Endothelial cell of umbilical vein (primary cell): Measurements from ENCODE around the gene PPP6R1. TPM values are rescaled to one million over a fixed set of nuclear protein-coding genes. Genes with fewer than 3 reads are reported as not detected.

Source experiments
- BruUV-seq: library from RNA; stranded (reverse); fragments of 400-500 nt; replicated peaks from 2 replicates; lab custom pipeline; 2021; lab: Mats Ljungman, UMichigan
- CTCF ChIA-PET: fragments of 300-600, 350-600 bp; sonication (Branson Sonifier 250); formaldehyde crosslinking; loops from one replicate; lab custom pipeline; 2021; ENCODE audit warnings: antibody characterized with exemption, inconsistent platforms; lab: Charles Lee
- POLR2A ChIA-PET: fragments of 300-600, 350-600 bp; sonication (Branson Sonifier 250); formaldehyde crosslinking; loops from one replicate; lab custom pipeline; 2021; ENCODE audit warnings: antibody characterized with exemption, inconsistent platforms; lab: Charles Lee
- DNase-seq: peaks from one replicate; pipeline ENCODE4 v3.0.0-alpha.2; 2011; ENCODE audit warnings: low read depth, low spot score
- FAIRE-seq: peaks from 2 replicates; lab custom pipeline; 2011; peaks lifted over from hg19 to GRCh38; lab: Jason Lieb, UNC
- H2AFZ ChIP-seq: 2 replicates; pipeline ENCODE4 v1.6.0; 2012; ENCODE audit warnings: low read depth, low read length, control low read depth, inconsistent platforms
- H3K27ac ChIP-seq: 2 replicates; pipeline ENCODE4 v1.5.1; 2011; ENCODE audit warnings: low read depth, mild to moderate bottlenecking, control low read depth, low read length, moderate library complexity; ENCODE audit not compliant: insufficient read depth
- H3K27me3 ChIP-seq, 2 experiments: 2 replicates each; pipeline versions ENCODE4 v1.6.0 to v1.6.1; 2011; ENCODE audit warnings: low read length in 2 of 2, mixed read lengths in 1 of 2; ENCODE audit not compliant: control insufficient read depth in 2 of 2, insufficient read depth in 2 of 2
- H3K36me3 ChIP-seq, 2 experiments: 2 replicates in 1 of 2; 3 replicates in 1 of 2; pipeline ENCODE4 v1.5.1; 2011; ENCODE audit warnings: low read length in 2 of 2, mild to moderate bottlenecking in 1 of 2, moderate library complexity in 1 of 2; ENCODE audit not compliant: control insufficient read depth in 2 of 2, insufficient read depth in 2 of 2; ENCODE audit errors: extremely low read depth in 1 of 2
- H3K4me1 ChIP-seq: 3 replicates; pipeline ENCODE4 v1.5.1; 2011; ENCODE audit warnings: mild to moderate bottlenecking, low read length; ENCODE audit not compliant: control insufficient read depth, insufficient read depth; ENCODE audit errors: extremely low read depth
- H3K4me2 ChIP-seq: 2 replicates; pipeline ENCODE4 v1.6.1; 2011; ENCODE audit warnings: low read length, control low read depth, mixed read lengths; ENCODE audit not compliant: insufficient read depth
- H3K4me3 ChIP-seq, 3 experiments: fragments of 200-600 bp in 1 of 3; sonication (generic), shearing (Covaris generic) in 1 of 3; replicated peaks in 1 of 3; 2 replicates each; pipeline ENCODE4 v1.5.1; 2011 to 2016; ENCODE audit warnings: control low read depth in 3 of 3, low read length in 3 of 3, mild to moderate bottlenecking in 2 of 3, inconsistent platforms in 1 of 3, low read depth in 1 of 3, moderate library complexity in 1 of 3; ENCODE audit not compliant: insufficient read depth in 1 of 3
- H3K79me2 ChIP-seq: 2 replicates; pipeline ENCODE4 v1.6.0; 2012; ENCODE audit warnings: low read length, inconsistent platforms; ENCODE audit not compliant: control insufficient read depth, insufficient read depth
- H3K9ac ChIP-seq: replicated peaks from 2 replicates; pipeline ENCODE3; 2011; ENCODE audit warnings: low read length, control low read depth; ENCODE audit not compliant: insufficient read depth; ENCODE audit errors: extremely low read depth
- H3K9me1 ChIP-seq: replicated peaks from 3 replicates; pipeline ENCODE4 v1.6.0; 2011; ENCODE audit warnings: mild to moderate bottlenecking, low read length; ENCODE audit not compliant: control insufficient read depth, insufficient read depth; ENCODE audit errors: extremely low read depth
- H3K9me3 ChIP-seq: replicated peaks from 2 replicates; pipeline ENCODE4 v1.5.1; 2012; ENCODE audit warnings: low read length, inconsistent platforms; ENCODE audit not compliant: control insufficient read depth, insufficient read depth
- H4K20me1 ChIP-seq: replicated peaks from 2 replicates; pipeline ENCODE3; 2011; ENCODE audit warnings: mild to moderate bottlenecking, low read length; ENCODE audit not compliant: control insufficient read depth, insufficient read depth; ENCODE audit errors: extremely low read depth
- CTCF ChIP-seq, 2 donors: IDR thresholded peaks; 1 replicate in 1 of 2; 2 replicates in 1 of 2; pipeline ENCODE4 v1.5.1; 2011; ENCODE audit warnings: low read length in 2 of 2, mild to moderate bottlenecking in 2 of 2, moderate library complexity in 2 of 2, control low read depth in 1 of 2, inconsistent platforms in 1 of 2, low read depth in 1 of 2; ENCODE audit not compliant: insufficient read depth in 1 of 2; ENCODE audit errors: extremely low read depth in 1 of 2
- EZH2 ChIP-seq: IDR thresholded peaks from 2 replicates; pipeline ENCODE4 v1.6.1; 2012; ENCODE audit warnings: borderline replicate concordance, low read depth, mild to moderate bottlenecking, moderate library complexity, low read length, inconsistent platforms; ENCODE audit not compliant: severe bottlenecking
- FOS ChIP-seq: IDR thresholded peaks from 2 replicates; pipeline ENCODE4 v1.6.1; 2011; ENCODE audit warnings: mild to moderate bottlenecking, low read length, moderate library complexity, borderline replicate concordance; ENCODE audit not compliant: insufficient read depth
- GATA2 ChIP-seq: IDR thresholded peaks from 2 replicates; pipeline ENCODE4 v1.7.0; 2011; ENCODE audit warnings: low read depth, mild to moderate bottlenecking, moderate library complexity, mixed read lengths, low read length; ENCODE audit not compliant: insufficient read length, insufficient read depth
- JUN ChIP-seq: IDR thresholded peaks from 2 replicates; pipeline ENCODE4 v1.6.1; 2011; ENCODE audit warnings: borderline replicate concordance, low read depth; ENCODE audit not compliant: insufficient read length, insufficient read depth
- MAX ChIP-seq: IDR thresholded peaks from 2 replicates; pipeline ENCODE4 v1.6.1; 2011; ENCODE audit not compliant: insufficient read depth, insufficient read length
- MYC ChIP-seq: IDR thresholded peaks from one replicate; pipeline ENCODE4 v1.6.1; 2011; ENCODE audit warnings: mild to moderate bottlenecking, low read depth, low read length
- POLR2A ChIP-seq: IDR thresholded peaks from 2 replicates; pipeline ENCODE4 v1.6.1; 2012; ENCODE audit warnings: low read depth, mild to moderate bottlenecking, control low read depth, low read length
- POLR2AphosphoS5 ChIP-seq: IDR thresholded peaks from 2 replicates; pipeline ENCODE4 v1.6.1; 2012; ENCODE audit warnings: low read depth, mild to moderate bottlenecking, control low read depth, low read length, moderate library complexity; ENCODE audit not compliant: insufficient read depth
- dilution Hi-C: fragments of 300-500 bp; cut with MboI; formaldehyde crosslinking; loops from one replicate; pipeline ENCODE4 v1.15.0; 2019; ENCODE audit warnings: low sequenced_read_pairs; ENCODE audit not compliant: extremely low pct_ligation_motif_present
- intact Hi-C: fragments of 100-400 bp; cut with micrococcal nuclease; formaldehyde crosslinking; loops from one replicate; pipeline ENCODE4 v1.10.0; 2022
- polyA plus RNA-seq, 4 experiments: library from polyadenylated mRNA; depleted of rRNA in 3 of 4; stranded (reverse) in 3 of 4; unstranded in 1 of 4; fragments of >200 nt; gene quantifications; 2 replicates each; pipeline versions ENCODE4 v1.2.1 to v1.2.3, GENCODE V29; 2011 to 2012; ENCODE audit warnings: missing spikeins in 1 of 4
- total RNA-seq: library from RNA; stranded (reverse); gene quantifications from 2 replicates; pipeline ENCODE4 v1.2.3, GENCODE V29; 2021

Gene PPP6R1
- total and polyA plus RNA-seq, 2 donors (not counting 3 experiments of a cell fraction or from before 2014, with no cell fraction given): 35.7 to 71.8 TPM

DNA sequence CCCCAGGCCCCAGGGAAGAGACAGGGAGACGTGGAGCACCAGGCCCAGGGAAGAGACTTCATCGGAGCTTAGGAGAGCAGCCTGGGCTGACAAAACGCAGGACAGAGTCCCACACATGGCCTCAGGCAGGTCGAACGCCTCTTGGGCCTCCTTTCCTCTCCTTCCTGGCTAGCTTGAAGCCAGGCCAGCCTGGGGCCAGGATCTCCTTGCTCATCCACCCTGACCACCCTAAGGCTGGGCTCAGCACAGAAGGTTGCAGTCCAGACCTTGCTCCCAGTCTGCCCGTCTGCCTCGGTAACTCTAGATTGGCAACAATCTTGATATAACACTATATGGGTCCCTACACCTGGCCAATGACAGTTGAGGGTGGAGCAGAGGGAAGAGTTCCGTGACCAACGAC is 10.1 kb downstream of the PPP6R1 start:
- dilution Hi-C loops (no loop called here), intact Hi-C loops (no loop called here)
- no peaks in the 10 kb centered on the region for H3K9me1 ChIP-seq
- DNase-seq (no peak), FAIRE-seq (no peak)
- H3K4me1 ChIP-seq: peaks cover 22% of the 10 kb centered on the region
- no peaks in the 10 kb centered on the region for H4K20me1 ChIP-seq
- TF ChIP-seq GATA2: no peak
- no peak for TF ChIP-seq FOS
- TF ChIP-seq JUN: no peak
- no peak for TF ChIP-seq MAX
- no TSS peak for BruUV-seq
- no peak overlapping the region for H3K9ac ChIP-seq
- H3K4me2 ChIP-seq: no peak overlapping the region
- H3K4me3 ChIP-seq: no peak overlapping the region
- H3K79me2 ChIP-seq: peaks cover 65% of the 10 kb centered on the region
- H2AFZ ChIP-seq: no peak overlapping the region
- H3K36me3 ChIP-seq: peaks cover 1 to 25% of the 10 kb centered on the region in 2 experiments
- H3K27ac ChIP-seq: no peak overlapping the region
- CTCF ChIA-PET: no interaction called here
- H3K9me3 ChIP-seq: no peaks in the 10 kb centered on the region
- POLR2A ChIA-PET: no interaction called here
- no peaks in the 10 kb centered on the region for H3K27me3 ChIP-seq

DNA sequence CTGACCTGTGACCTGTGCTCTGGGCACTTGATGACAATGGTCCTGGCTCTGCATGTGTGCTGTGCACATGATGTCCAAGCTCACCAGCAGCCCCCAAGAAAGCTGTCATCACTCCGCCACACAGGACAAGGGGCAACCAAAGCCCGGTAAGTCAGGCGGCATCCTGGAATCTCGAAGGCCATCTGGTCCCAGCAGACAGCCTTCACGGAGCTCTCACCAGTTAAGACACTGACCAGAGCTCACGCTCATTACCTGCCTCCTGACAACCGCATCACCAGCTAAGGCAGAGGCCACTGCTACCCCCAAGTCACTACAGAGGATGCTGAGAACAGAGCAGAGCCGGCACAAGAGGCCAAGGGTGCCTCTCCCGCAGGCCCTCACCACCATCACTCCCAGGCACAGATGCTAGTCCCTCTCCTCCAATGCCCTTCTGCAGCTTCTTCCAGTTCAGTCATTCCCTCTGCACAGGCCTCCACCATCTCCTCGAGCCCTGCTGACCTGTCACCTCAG is 10.6 kb downstream of the PPP6R1 start:
- no peak for FAIRE-seq

More for the DNA sequence above, 10.6 kb downstream of the PPP6R1 start:
- ChIA-PET POLR2A (no interaction called here), CTCF (no interaction called here)
- Histone ChIP-seq H3K4me2 (no peak overlapping the region), H3K9ac (no peak overlapping the region), H3K27me3 (no peaks in the 10 kb centered on the region), H3K9me1 (no peaks in the 10 kb centered on the region), H2AFZ (no peak overlapping the region), H3K79me2 (peaks cover 61% of the 10 kb centered on the region), H4K20me1 (no peaks in the 10 kb centered on the region), H3K4me3 (no peak overlapping the region), H3K9me3 (no peaks in the 10 kb centered on the region), H3K4me1 (peaks cover 18% of the 10 kb centered on the region), H3K27ac (no peak overlapping the region), H3K36me3 (peaks cover 3 to 28% of the 10 kb centered on the region in 2 experiments)
- BruUV-seq: no TSS peak
- dilution Hi-C loops: no loop called here
- no peak for TF ChIP-seq MAX
- no peak for TF ChIP-seq MYC
- no peak for TF ChIP-seq EZH2
- no peak for TF ChIP-seq CTCF (IDR thresholded peaks at IDR 0.05; ENCODE audit: extremely low read depth in 1 of 2, insufficient read depth in 1 of 2, low read depth in 1 of 2, low read length in 2 of 2)
- no peak for TF ChIP-seq POLR2A
- no peak for TF ChIP-seq POLR2AphosphoS5
- no peak for TF ChIP-seq GATA2
- no peak for TF ChIP-seq FOS
- TF ChIP-seq JUN: no peak
- no peak for DNase-seq
- intact Hi-C loops: no loop called here
